IPS-20b (cell line): ENCODE data around the gene ATAT1.
"Not testable (repeated sequence)": the region's sequence is repeated elsewhere in the genome, so short reads cannot be mapped to it uniquely, and the experiment has no call there.

Experiments used
- H3K27ac ChIP-seq: one replicate; pipeline ENCODE4 v1.5.1; 2013; ENCODE audit warnings: low read length
- H3K27me3 ChIP-seq: 2 replicates; pipeline ENCODE4 v1.6.1; 2013; ENCODE audit warnings: mild to moderate bottlenecking, low read length, inconsistent platforms; ENCODE audit not compliant: insufficient read depth
- H3K36me3 ChIP-seq: 2 replicates; pipeline ENCODE4 v1.6.1; 2013; ENCODE audit warnings: low read depth, mild to moderate bottlenecking, inconsistent platforms, low read length, moderate library complexity; ENCODE audit not compliant: insufficient read depth
- H3K4me1 ChIP-seq: 2 replicates; pipeline ENCODE4 v1.6.1; 2013; ENCODE audit warnings: mild to moderate bottlenecking, control low read depth, inconsistent platforms, low read length, moderate library complexity; ENCODE audit not compliant: insufficient read depth
- H3K4me3 ChIP-seq: 2 replicates; pipeline ENCODE4 v1.5.1; 2013; ENCODE audit warnings: mild to moderate bottlenecking, low read length, inconsistent platforms
- H3K9ac ChIP-seq: 2 replicates; pipeline ENCODE4 v1.6.1; 2013; ENCODE audit warnings: low read depth, mild to moderate bottlenecking, inconsistent platforms, low read length, moderate library complexity
- H3K9me3 ChIP-seq: 2 replicates; pipeline ENCODE4 v1.6.1; 2013; ENCODE audit warnings: mild to moderate bottlenecking, low read depth, low read length, inconsistent platforms; ENCODE audit not compliant: insufficient read depth

ATAT1 gene

DNA sequence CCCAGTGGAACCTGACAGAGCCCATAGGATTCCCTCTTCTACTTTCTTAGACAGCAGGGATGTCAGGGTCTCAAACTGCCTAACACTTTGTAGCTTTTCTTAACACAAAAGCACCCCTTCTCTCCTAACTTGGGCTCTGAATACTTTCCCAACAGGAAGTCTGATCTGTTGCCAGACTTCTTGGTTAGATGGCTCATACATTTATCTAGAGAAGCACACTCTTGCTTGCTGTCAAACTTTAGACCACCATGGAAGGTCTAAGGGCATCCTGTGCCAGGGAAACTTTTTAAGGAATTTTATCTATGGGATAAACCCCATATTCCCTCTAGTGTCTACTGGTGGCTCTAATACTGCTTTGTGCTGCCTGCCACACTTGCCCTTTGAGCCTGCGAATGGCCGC is 17.0 kb downstream of the ATAT1 start:
- Histone ChIP-seq H3K9ac (no peak overlapping the region), H3K27ac (no peak overlapping the region), H3K27me3 (no peaks in the 10 kb centered on the region), H3K4me1 (peaks cover 5% of the 10 kb centered on the region; the same call in 1 of the 2 replicates), H3K9me3 (no peaks in the 10 kb centered on the region), H3K4me3 (no peak overlapping the region), H3K36me3 (peaks cover 56% of the 10 kb centered on the region)

DNA sequence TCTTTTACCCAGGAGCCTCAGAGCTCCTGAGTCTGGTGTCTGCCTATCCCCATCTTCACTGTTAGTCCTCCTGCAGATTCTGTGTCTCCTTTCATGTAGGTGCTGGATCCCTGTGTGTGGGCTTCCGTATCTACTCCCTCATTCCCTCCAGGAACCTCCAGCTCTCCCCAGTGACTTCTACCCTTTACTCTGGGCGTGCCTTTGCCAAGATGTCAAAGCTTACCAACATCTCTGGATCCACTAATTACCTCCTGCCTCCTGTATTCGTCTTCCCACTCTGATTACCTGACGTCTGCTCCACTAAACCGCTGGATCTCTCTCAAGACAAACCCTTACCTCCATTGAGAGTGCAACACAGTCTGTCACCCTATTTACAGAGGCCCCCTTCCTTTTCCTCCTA is 18.1 kb downstream of the ATAT1 start:
- Histone ChIP-seq H3K9ac (no peak overlapping the region), H3K4me3 (no peak overlapping the region), H3K4me1 (peaks cover 5% of the 10 kb centered on the region; the same call in 1 of the 2 replicates), H3K27me3 (no peaks in the 10 kb centered on the region), H3K9me3 (no peaks in the 10 kb centered on the region), H3K36me3 (peaks cover 54% of the 10 kb centered on the region), H3K27ac (no peak overlapping the region)

DNA sequence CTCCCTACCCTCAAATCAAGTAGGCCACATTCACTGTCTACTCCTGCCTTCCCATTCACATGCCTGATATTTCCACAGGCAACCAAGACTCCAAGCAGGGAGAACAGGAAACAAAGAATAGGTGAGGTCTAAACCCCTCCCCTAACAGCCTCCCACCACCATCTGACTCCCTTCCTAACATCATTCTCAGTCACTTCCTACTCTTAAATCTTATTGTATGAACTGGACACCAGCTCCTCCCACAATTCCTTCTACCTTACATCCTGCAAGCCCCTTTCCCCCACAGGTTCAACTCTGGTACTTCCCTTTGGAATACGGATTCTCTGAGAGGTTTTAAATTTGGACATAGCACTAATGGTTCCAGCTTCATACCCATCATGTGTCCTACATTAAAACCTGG is 19.3 kb downstream of the ATAT1 start:
- Histone ChIP-seq H3K27me3 (no peaks in the 10 kb centered on the region), H3K9me3 (no peaks in the 10 kb centered on the region), H3K9ac (peak overlapping the region; percentile 51; the same call in 1 of the 2 replicates), H3K36me3 (peaks cover 50% of the 10 kb centered on the region), H3K4me3 (peak overlapping the region; percentile 89), H3K27ac (no peak overlapping the region), H3K4me1 (peaks cover 5% of the 10 kb centered on the region; the same call in 1 of the 2 replicates)

DNA sequence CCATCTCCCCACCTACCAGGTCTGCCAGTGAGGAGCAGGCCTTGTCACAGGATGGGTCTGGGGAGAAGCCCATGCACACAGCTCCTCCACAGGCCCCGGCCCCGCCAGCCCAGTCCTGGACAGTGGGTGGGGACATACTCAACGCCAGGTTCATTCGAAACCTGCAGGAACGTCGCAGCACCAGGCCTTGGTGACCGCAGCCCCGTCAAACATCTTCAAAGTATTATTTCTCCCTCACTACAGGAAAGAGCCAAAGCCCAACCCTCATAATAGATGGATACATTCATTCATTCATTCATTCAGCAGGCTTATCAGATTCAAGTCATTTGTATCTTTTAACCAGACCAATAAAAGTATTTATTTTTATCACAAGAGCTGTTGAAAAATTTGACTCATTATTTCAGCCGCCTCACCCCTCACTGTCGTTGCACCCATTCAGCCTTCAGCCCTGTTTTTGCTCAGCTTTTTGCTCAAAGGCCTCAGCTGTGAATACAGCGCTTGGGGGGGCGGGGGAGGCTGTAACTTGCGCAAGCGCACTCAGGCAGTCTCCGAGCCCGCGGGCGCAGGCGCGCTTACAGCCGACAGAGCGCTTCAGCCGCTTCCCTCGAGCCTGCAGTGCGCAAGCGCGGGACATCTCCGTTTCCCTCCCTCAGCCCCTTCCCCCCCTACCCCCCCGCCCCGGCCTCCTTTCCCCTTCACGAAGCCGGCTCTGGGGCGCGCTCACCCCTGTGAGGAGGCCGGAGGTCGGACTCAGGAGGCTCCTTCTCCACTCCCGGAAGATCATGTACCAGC is 20.0 kb downstream of the ATAT1 start, which contains the start of gene C6orf136:
Gene C6orf136 (plus strand): TSS at position 684 of the 792 bp plus-strand sequence. CDS start 99 bp downstream, at position 783.
- Histone ChIP-seq H3K9ac (peak within 1 kb of the TSS; percentile 92), H3K4me1 (peaks cover 5% of the 10 kb centered on the region; the same call in 1 of the 2 replicates), H3K27ac (peak within 1 kb of the TSS; percentile 87), H3K27me3 (no peaks in the 10 kb centered on the region), H3K4me3 (peak within 1 kb of the TSS; percentile 89), H3K36me3 (peaks cover 50% of the 10 kb centered on the region), H3K9me3 (no peaks in the 10 kb centered on the region)

DNA sequence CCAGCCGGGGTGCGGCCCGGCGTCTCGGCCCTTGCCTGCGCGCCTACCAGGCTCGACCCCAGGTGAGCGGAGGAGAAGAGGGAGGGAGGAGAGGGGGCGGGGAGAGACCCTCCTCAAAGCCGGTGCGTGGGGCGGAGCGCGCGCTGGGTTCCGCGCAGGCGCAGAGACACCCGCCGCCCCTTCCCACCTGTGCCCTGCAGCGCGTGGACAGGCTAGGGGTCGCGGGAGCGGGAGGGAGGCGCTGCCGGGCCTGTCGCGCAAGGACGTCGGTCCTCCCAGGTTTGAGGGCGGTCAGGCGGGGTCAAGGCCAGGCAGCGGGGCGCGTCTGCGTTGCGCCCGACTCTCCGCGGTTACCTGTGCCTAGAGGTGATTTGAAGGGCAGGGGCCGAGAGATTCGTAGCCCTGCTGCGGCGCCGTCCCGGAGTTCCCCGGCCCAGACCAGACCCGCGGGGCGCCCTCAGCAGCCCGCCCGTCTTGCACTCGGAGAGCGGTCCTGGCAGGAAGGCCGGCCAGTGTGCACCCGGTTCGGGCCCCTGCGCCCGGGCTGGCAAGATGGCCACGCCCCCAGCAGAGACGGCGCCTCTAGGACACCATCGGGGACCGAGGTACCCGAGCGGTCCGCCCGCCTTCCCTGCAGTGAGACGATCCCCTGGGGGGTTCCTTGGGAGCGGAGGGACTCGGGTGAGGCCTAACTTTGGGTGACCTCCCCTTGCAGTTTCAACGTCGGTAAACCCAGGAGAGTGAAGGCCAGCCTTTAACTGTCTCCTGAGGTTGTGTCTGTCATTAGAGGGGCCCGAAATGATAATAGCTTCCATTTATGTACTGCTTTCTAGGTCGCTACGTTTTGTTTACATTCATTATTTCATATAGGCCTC is 20.8 kb downstream of the ATAT1 start:
- Histone ChIP-seq H3K9ac (peak overlapping the region; percentile 92), H3K27me3 (no peaks in the 10 kb centered on the region), H3K4me3 (peak overlapping the region; percentile 89), H3K27ac (peak overlapping the region; percentile 87), H3K36me3 (peaks cover 53% of the 10 kb centered on the region), H3K9me3 (no peaks in the 10 kb centered on the region), H3K4me1 (peaks cover 5% of the 10 kb centered on the region; the same call in 1 of the 2 replicates)

DNA sequence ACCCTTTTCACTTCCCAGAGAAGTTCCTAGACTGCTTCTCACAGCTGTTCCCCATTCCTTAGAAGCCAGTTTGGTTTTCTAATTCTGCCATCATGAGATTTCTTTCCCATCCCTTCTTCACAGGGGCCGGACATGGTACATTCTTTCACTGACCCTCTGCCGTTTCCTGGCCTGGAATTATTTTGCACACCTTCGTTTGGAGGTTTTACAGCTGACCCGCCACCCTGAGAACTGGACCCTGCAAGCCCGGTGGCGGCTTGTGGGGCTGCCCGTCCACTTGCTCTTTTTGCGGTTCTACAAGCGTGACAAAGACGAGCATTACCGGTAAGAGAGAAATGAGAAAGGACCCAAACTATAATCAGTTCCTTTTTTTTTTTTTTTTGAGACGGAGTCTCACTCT is 24.5 kb downstream of the ATAT1 start:
- Histone ChIP-seq H3K9ac (no peak overlapping the region), H3K4me3 (no peak overlapping the region), H3K27ac (no peak overlapping the region), H3K9me3 (no peaks in the 10 kb centered on the region), H3K27me3 (no peaks in the 10 kb centered on the region), H3K36me3 (peaks cover 60% of the 10 kb centered on the region), H3K4me1 (peaks cover under 1% of the 10 kb centered on the region; the same call in 1 of the 2 replicates)

DNA sequence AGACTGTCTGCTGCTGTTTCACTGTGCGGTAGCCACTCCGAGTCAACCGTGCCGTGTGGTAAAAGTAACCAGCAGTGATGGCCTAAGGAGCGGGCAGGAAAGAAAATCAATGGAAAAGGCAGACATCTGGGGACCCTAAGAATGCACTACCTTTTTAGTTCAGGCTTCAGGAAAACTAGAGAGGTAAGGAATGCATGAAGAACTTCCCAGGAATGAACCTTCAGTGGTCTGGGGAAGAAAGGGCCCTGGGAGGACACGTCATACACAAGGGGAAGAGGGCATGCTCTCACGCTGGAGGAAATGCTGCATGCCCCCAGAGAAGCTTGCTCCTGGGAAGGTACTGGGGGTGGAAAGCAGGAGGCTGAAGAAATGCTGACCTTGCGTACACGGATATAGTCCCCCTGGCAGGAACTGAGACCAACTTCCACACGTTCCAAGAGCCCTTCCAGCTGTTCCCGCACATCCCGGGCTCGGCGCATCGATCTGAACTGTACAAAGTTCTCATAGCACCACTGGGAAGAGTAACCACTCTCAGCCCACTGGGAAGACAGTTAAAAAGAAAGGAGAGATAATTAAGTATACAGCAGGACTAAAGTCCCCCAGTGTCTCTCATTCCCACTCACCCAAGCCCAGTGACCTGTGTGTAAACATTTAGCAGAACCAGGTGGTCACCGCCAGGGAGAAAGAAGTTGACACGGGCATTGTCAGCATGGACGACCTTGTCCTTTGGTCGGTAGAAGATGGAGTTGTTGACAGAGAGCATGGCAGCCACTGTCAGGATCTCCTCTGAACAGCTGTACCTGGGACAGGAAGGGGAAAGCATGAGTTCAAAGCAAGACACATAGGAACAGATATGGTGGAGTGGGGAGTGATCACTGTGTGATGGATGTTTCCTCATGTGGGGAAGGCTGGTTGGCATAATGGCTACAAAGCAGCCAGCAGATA is 28.4 kb downstream of the ATAT1 start:
- Histone ChIP-seq H3K9me3 (no peaks in the 10 kb centered on the region), H3K27ac (no peak overlapping the region), H3K4me1 (no peaks in the 10 kb centered on the region), H3K9ac (no peak overlapping the region), H3K4me3 (no peak overlapping the region), H3K36me3 (peaks cover 89% of the 10 kb centered on the region), H3K27me3 (no peaks in the 10 kb centered on the region)

DNA sequence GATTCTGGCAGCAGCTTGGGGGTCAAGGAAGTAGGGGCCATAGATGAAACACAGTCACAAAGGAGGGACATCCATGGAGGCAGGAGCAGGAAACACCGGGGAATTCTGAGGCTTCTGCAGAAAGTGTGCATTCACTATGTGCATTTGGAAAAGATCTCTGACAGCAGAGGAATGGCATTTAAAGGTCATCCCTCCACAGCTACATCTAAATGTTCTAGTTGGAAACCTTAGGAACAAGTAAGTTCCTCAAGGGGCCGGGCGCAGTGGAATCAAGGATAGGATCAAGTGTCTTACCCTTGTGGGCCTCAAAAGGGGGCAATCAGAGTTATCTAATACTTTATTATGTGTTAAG is 29.0 kb downstream of the ATAT1 start:
- no peak overlapping the region for H3K4me3 ChIP-seq
- no peaks in the 10 kb centered on the region for H3K27me3 ChIP-seq
- no peak overlapping the region for H3K27ac ChIP-seq
- peaks cover 92% of the 10 kb centered on the region for H3K36me3 ChIP-seq
- no peak overlapping the region for H3K9ac ChIP-seq
- H3K4me1 ChIP-seq = no peaks in the 10 kb centered on the region
- H3K9me3 ChIP-seq = no peaks in the 10 kb centered on the region

DNA sequence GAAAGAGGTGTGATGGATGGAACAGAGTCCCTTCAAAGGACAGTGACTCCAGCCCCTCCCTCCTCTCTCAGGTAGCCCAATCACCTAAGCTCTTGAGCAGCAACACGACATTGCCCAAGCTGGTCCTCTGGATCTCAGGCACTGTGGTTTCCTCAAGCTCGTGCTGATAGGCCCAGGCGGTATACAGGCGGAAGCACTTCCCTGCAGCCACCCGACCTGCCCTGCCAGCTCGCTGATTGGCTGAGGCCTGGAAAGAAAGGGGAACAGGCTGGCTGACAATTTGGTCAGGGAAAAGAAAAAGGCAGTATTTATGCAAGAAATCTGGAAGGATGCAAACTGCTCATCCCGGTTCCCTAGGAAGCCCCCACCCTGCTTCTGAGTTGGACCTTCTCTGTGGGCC is 29.8 kb downstream of the ATAT1 start:
- Histone ChIP-seq H3K4me3 (no peak overlapping the region), H3K9ac (no peak overlapping the region), H3K27me3 (no peaks in the 10 kb centered on the region), H3K9me3 (no peaks in the 10 kb centered on the region), H3K36me3 (peaks cover 88% of the 10 kb centered on the region), H3K4me1 (no peaks in the 10 kb centered on the region), H3K27ac (no peak overlapping the region)

DNA sequence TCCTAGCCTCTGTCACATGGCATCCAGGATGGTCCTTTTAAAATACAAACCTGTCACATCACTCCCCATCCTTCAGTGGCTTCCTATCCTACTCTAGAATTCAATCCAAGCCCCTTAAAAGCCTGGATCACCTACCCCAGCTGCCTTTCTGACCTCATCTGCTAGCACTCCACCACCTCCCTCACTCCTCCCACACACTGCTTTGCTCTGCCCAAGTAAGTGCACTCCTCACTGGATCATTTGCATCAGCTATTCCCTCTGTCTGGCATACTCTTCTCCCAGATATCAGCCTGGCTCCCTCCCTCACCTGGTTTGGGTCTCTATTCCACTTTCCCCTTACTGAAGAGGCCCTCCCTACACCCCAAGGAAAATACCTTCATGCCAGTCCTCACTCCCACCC is 30.8 kb downstream of the ATAT1 start:
- Histone ChIP-seq H3K36me3 (peaks cover 88% of the 10 kb centered on the region), H3K4me3 (no peak overlapping the region), H3K4me1 (no peaks in the 10 kb centered on the region), H3K9ac (no peak overlapping the region), H3K9me3 (no peaks in the 10 kb centered on the region), H3K27ac (no peak overlapping the region), H3K27me3 (no peaks in the 10 kb centered on the region)

DNA sequence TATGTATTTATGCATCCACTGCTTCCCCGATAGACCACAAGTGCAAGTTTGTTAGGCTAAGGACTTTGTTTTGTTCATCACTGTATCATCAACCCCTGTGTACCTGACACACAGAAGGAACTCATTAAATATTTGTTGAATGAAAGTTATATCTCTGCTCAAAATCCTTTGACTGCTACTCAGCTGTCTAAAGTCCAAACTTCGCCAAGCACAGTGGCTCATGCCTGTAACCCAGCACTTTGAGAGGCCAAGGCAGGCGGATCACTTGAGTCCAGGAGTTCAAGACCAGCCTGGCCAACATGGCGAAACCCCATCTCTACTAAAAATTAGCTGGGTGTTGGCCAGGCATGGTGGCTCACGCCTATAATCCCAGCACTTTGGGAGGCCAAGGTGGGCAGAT is 31.2 kb downstream of the ATAT1 start:
- H3K36me3 ChIP-seq = peaks cover 88% of the 10 kb centered on the region
- not testable (repeated sequence) for H3K4me3 ChIP-seq, H3K9me3 ChIP-seq, H3K27ac ChIP-seq, H3K27me3 ChIP-seq, H3K9ac ChIP-seq, H3K4me1 ChIP-seq
